ENCODE measurements around the gene MRC1.

The MRC1 gene

DNA sequence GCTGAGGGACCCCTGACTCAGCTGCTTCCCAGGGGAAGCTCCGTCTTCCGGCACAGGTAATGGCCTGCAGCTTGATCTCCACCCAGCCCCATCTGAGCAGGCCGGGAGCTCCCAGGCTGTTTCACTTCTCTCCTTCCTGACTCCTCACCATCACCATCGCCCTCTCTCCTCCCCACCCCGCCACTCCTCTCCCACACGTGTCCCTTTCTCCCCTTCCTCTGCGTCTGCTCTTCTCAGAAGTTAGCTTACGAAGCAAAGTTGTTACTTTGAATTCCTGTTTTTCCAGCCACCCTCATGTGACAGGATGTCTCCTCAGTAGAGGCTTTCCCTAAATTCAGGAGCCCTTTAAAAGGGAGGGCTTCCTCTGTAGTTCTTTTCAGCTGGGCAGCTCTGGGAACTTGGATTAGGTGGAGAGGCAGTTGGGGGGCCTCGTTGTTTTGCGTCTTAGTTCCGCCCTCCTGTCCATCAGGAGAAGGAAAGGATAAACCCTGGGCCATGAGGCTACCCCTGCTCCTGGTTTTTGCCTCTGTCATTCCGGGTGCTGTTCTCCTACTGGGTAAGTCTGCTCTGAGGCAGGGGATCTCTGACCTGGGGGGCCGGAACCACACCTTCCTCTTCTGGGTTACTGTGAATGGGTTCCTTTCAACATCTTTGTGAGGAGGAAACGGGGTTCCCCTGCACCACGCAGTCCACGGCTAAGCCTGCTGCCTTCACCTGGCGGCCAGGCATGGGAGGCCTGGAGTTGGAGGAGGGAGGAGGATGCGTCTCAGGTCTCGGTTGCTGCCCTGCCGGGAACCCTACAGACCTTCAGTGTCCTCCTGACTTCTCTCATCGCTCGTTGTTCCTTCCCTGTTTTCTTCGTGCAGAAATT, at the start of gene MRC1:
Gene MRC1, plus strand, starts transcription at position 378 of the 871 bp plus-strand sequence. Its CDS starts 118 bp downstream, at position 496.
- no peak for DNase-seq (ENCODE audit: low read depth, low spot score)

DNA sequence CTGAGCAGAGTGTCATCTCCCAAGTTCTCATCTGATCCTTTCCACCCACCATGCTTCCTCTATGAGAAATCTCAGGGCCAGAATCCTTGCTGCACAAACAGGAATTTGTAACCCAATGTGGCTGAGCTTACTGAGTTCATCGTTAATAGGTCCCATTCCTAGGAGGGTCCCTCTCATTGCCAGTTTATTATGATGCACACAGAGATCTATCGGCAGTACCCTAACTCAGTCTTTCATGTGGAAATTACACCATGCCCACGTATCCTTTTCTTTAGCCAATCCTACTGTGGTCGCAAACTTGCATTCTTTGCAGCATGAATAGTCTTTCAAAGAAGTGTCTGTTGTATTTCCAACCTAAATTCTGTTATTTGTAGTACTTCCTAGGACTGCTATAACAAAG, 45.0 kb upstream of the MRC1 start:
- no peak for DNase-seq (ENCODE audit: low read depth, low spot score)

GRCh38 chr10:17765602-17766001, 43.5 kb upstream of the MRC1 start:
- no peak for DNase-seq (ENCODE audit: low read depth, low spot score)

GRCh38 chr10:17766731-17767130, 42.4 kb upstream of the MRC1 start:
- no peak for DNase-seq (ENCODE audit: low read depth, low spot score)

GRCh38 chr10:17768496-17768895, 40.7 kb upstream of the MRC1 start:
- DNase-seq (ENCODE audit: low read depth, low spot score) = no peak

DNA sequence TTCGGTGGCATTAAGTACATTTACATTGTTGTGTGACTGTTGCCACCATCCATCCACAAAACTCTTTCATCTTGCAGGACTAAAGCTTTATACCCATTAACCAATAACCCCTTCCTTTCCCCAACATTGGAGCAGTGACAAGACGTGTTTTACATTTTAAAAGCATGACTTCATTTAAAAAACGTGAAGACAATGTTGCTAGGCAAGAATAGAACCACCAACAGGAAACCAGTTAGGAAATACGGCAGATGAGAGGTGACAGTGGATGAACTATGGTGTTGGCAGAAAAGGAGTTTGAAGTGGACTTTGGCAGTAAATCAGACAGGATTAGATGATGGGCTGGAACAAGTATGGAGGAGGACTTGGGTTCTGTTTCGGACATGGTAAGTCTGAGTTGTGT, 40.2 kb upstream of the MRC1 start:
- no peak for DNase-seq (ENCODE audit: low read depth, low spot score)

DNA sequence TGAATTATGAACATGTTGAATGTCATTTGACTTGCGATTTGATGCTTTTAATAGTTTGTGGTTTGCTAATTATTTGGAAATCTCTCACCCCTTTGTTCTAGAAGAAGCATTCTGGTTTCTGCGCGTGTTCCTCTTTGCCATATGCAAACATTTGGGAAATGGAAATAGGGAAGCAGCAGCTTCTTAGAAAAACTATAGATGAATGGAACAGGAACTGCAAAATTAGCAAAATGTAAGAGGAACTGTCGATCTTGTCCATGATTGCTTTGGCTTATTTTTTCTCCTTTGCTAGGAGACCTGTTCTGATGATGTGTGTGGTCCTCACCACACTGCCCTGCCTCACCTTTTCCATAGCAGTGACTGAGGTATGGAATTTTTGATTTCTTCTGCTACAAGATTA, 38.1 kb upstream of the MRC1 start:
- DNase-seq (ENCODE audit: low read depth, low spot score) = no peak

DNA sequence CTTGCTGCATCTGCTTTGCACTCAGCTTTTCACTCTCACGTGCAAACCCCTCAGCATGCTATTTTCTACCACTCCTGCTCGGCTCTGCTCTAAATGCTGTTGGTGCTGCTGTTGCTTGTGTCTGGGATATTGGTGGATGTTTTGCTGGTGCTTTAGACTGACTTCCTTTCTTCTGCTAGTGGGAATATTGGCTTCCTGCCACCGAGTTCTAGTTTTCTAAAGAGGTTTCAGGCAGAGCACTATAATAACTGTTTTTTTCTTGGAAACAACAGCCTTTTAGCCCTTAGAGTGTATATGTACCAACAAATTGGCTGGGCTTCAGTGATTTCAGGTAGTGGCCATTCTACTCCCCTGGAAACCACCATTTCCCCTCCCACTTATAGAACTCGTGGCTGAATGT, 29.4 kb upstream of the MRC1 start:
- DNase-seq (ENCODE audit: low read depth, low spot score) = no peak

GRCh38 chr10:17780727-17781126, 28.4 kb upstream of the MRC1 start:
- no peak for DNase-seq (ENCODE audit: low read depth, low spot score)

- no peak for DNase-seq (ENCODE audit: low read depth, low spot score)
These were observed 27.3 kb upstream of the MRC1 start for GRCh38 chr10:17781856-17782255.

DNA sequence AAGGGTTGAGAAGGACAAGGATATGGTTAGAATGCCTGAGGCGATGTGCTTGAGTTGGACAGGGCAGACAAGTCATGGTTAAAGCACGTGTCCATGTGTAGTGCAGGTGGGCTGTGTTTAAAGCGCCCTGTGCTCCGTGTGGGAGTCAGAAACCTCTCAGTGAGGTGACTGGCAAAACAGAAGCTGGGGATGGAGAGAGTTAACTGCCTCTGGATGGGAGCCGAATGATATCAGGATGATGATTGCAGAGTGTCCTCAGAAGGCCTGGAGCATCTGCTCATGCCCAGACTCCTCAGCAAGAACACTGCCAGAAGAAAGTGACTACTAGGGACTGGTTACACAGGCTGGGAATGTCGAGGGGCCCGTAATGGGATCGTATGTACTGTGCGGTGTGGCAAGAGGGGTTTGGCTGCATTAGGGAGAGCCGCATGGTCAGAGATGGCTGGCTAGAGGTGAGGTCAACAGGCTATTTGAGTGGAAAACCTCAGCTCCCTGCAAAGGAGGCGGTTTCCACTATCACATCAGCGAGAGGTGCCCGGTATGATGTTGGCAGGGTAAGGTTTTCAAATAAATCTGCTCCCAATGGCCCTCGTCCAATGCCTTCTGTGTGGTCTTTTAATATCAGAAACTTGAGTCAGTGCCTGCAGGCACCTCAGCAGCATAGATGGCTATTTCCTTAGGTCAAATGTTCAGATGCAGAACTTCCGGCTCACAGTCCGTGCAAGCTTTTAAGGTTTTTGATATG, 26.1 kb upstream of the MRC1 start:
- DNase-seq (ENCODE audit: low read depth, low spot score) = no peak

DNA sequence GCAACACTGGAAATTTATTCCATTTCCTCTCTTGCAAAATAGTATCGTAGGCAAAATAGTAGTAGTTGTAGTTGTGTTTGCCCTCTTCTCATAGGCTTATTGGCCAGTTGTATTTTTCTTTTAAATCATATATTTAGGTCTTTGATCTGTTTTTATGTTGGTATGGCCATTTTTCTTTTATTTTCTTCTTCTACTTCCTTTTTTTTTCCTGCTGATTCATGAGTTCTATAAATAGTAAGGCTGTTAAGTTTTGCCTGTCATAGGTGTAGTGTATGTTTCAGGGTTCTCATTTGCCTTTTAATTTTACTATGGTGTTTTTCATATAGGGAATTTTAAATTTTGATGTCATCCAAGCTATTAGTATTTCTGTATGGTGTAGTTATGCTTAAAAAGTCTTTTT, 25.4 kb upstream of the MRC1 start:
- DNase-seq (ENCODE audit: low read depth, low spot score) = no peak

DNA sequence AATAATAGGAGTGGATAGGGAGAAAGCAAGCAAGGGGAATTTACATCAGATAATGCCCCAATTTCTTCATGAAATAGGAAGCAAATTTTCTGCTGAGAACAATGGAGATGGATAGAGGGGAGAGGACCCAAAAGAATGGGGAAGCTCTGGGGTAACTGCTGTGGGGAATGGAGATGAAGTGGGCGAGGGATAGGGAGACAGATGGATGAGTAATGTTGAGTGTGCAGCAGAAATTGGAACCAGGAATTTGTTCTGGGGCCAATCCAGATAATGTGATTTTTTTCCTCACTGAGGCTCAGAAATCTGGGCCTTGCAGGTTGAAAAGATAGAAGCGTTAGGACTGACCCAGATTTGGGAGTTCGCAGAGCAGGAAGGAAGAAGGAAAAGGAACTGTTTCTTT, 24.5 kb upstream of the MRC1 start:
- DNase-seq (ENCODE audit: low read depth, low spot score) = no peak

DNA sequence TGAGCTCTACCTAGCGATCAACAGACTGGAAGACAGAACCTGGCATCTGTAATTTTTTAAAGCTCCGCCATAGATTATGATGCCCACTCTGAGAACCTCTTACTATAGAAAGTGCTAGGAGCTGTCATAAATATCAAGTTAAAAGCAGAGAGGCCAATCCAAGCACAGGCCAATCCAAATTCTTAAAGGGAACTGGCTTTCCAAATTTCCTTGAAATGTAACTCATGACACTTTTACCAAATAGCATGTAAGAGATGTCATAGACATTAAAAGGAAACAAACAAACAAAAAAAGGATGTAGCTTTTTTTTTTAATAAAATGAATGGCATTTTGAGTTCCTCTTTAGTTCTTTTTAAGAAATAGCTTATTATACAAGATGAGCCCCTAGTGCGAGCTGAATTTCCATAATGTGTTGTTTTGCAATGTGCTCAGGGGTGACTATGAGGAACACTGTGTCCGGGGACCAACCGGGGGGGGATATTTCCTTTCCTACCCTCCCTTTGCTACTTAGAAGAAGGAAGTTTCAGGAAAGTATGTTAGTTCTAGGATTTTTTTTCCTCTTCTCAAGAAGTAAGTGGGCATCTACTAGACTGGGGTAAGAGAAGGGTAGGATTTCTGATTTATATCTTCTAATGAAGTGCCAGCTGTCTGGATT, 23.7 kb upstream of the MRC1 start:
- no peak for DNase-seq (ENCODE audit: low read depth, low spot score)

- DNase-seq (ENCODE audit: low read depth, low spot score) = peak; percentile 80
These were observed 21.8 kb upstream of the MRC1 start for GRCh38 chr10:17787087-17787961.

DNA sequence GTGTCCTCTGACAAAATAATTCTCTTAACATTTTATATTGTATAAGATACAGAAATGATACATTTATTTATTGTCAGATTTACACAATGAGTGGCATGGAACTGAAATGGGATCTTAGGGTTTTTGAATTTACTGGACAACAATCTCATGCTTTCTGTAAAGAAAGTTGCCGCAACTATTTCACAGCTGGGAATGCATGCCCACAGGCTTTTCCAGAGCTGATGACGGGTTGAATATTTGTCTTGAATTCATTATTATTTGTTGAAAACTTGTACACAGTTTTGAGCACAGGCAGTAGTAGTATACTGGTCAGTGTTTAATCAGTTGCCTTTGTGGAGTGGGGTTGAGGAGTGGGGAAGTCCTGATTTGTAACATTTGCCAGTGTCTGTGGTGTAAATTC, 20.5 kb upstream of the MRC1 start:
- DNase-seq (ENCODE audit: low read depth, low spot score) = no peak

DNA sequence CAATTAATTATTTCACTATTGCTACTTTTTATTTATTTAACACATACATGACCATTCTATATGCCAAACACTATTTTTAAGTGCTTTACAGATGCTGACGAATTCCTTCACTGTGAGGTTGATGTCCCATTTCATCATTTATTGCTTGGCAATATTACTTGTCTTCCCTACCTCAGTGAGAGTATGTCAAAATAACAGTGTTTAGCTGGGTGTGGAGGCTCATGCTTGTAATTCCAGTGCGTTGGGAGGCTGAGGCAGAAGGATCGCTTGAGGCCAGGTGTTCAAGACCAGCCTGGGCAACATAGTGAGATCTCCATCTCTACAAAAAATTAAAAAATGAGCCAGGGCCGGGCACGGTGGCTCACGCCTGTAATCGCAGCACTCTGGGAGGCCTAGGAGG, 19.8 kb upstream of the MRC1 start:
- DNase-seq (ENCODE audit: low read depth, low spot score) = no peak

DNA sequence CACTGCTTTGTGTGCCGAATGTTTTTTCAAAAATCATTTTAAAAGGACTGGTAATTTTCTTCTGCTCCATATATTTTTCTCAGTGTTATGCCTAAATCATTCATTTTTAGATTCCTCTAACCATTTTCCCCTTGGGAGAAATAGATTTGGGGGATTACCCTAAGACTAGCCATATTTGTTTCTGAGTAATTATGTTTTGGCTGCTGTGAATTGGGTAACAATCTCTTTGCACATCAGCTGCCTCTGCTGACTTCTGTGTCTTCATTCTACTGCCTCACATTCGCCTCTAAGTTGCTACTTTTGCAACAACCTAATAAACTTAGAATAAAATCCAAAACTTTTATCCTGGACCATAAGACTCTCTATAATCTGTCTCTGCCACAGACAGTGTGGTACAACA, 18.5 kb upstream of the MRC1 start:
- no peak for DNase-seq (ENCODE audit: low read depth, low spot score)

DNA sequence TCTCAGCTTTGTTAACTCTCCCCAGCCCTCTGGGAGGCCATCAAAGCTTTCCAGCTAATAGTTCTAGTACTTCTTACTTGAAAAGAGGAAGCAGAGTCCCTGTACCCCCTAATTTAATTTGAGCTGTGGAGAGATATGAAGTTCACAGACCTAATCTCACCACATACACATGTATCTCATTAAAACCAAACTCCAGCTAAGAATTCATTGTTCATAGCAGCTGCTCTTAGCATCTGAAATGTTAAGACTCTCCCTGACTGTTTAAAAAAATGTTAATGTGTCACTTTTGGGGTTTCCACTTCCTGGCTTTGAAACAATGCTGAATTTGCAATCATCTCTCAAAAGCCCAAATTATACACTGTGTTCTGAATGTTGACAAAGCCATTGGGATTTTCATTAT, 16.2 kb upstream of the MRC1 start:
- DNase-seq (ENCODE audit: low read depth, low spot score) = no peak

- DNase-seq (ENCODE audit: low read depth, low spot score) = no peak
These were observed 15.1 kb upstream of the MRC1 start for GRCh38 chr10:17793823-17794644.

DNA sequence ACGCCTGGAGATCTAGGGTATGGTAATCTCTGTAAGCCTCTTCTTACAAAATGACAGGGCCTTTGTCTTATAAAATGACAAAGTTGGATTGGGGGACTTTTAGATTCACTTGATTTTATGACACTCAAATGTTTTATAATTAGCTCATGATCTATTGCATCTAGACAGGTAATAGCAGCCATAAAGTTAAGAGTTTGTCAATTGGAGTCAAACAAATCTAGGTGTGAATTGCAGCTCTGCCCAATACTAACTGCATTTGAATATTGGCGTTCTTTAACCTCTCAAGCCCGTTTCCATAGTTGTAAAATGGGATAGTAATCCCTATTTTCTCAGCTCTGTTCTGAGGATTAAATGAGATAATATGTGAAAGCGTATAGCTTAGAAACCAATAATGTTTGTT, 14.1 kb upstream of the MRC1 start:
- no peak for DNase-seq (ENCODE audit: low read depth, low spot score)

Data from smooth muscle cell of the brain vasculature (primary cell).